Measurements from ENCODE around the gene ATXN3.
A peak's percentile ranks its signal among the peaks of the same experiment; 100 is the strongest.
"Not testable (repeated sequence)": the region's sequence is repeated elsewhere in the genome, so short reads cannot be mapped to it uniquely, and the experiment has no call there.

The ATXN3 gene

DNA sequence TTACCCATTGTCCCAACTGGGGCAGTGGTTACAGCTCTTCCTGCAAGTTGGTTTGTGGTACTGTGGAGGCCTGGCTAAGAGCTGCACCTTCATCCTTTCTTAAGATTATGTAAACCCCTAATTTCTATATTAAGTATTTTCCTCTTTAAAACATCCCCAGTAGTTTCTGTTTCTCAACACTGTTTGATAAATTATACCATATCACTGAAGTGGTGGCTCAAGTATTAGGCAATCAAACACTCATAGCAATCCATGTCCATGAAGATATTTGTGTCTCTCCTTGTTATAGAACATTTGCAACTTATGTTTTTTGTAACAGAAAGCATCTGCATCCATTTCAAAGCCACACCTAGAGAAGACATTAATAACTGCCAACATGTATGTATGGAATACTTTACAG is 31.8 kb downstream of the ATXN3 start:
- intact Hi-C loops (cut with DNase I; ENCODE audit: low total_unique reads), result no loop called here
- peaks cover 53 to 90% (median 68%) of the 10 kb centered on the region in 3 donors for H3K36me3 ChIP-seq
- H3K27ac ChIP-seq, result no peak overlapping the region
- no peaks in the 10 kb centered on the region for H3K27me3 ChIP-seq
- TF ChIP-seq, protein P1, sequence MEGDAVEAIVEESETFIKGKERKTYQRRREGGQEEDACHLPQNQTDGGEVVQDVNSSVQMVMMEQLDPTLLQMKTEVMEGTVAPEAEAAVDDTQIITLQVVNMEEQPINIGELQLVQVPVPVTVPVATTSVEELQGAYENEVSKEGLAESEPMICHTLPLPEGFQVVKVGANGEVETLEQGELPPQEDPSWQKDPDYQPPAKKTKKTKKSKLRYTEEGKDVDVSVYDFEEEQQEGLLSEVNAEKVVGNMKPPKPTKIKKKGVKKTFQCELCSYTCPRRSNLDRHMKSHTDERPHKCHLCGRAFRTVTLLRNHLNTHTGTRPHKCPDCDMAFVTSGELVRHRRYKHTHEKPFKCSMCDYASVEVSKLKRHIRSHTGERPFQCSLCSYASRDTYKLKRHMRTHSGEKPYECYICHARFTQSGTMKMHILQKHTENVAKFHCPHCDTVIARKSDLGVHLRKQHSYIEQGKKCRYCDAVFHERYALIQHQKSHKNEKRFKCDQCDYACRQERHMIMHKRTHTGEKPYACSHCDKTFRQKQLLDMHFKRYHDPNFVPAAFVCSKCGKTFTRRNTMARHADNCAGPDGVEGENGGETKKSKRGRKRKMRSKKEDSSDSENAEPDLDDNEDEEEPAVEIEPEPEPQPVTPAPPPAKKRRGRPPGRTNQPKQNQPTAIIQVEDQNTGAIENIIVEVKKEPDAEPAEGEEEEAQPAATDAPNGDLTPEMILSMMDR (IDR thresholded peaks at IDR 0.05), result no peak
- no peak for DNase-seq
- no peaks in the 10 kb centered on the region for H3K9me3 ChIP-seq
- no peaks in the 10 kb centered on the region for H3K4me1 ChIP-seq
- H3K4me3 ChIP-seq, result no peak overlapping the region

DNA sequence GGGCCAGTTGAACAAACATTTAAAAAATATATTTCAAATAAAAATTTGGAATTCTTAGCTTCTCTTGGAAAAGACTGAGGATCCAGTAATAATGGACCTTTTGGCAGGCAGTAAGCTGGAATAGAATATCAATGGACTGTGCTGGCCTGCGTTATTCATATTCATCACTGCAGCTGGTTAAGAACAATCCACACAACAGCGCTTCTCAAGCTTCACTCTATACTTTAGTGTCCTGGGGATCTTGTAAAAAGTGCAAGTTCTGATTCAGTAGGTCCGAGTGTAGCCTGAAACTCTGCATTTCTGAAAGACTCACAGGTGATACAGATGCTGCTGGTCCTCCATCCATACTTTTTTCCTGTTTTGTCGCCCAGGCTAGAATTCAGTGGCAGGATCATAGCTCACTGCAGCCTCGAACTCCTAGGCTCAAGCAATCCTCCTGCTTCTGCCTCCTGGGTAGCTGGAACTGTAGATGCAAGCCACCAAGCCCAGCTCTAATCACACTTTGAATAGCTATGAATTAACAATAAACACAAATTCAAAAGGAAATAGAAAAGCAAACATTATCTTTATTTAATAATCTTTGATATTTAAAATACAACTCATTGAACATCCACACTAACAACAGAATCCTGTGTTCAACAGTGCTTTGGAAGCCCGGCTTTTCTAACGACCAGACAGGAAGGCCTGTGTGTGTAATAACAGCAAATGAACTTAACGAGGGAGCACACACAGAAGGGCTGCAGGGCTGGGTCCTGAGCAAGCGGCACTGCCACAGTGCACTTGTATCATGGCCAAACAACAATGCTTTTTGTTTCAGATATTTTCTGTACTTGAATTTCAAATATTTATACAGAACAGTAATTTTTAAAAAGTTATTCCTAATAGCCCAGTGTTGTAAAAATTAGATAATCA is 48.1 kb downstream of the ATXN3 start:
- H3K4me3 ChIP-seq, result no peak overlapping the region
- H3K27ac ChIP-seq, result no peak overlapping the region
- H3K4me1 ChIP-seq, result no peaks in the 10 kb centered on the region
- H3K36me3 ChIP-seq, result peaks cover 5 to 29% (median 26%) of the 10 kb centered on the region in 3 donors
- DNase-seq, result no peak
- intact Hi-C loops (cut with DNase I; ENCODE audit: low total_unique reads), result no loop called here
- H3K9me3 ChIP-seq, result no peaks in the 10 kb centered on the region
- H3K27me3 ChIP-seq, result no peaks in the 10 kb centered on the region
- TF ChIP-seq, protein P1 (IDR thresholded peaks at IDR 0.05), result no peak

DNA sequence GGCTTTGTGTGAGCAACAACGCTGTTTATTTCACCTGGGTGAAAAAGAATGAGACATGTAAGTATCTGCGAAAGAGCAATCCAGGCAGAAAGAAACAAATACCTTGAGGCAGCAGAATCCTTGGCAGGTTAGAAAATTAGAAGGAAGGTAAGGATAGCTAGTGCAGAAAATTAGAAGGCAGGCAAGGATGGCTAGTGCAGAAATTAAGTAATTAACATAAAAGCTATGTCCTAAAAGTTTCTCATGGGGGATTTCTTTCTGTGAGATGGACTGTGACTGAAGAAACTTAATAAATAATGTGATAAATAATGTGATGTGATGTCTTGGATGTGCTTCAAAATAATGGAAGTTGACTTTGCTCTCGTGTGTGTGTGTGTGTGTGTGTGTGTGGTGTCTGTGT is 56.6 kb downstream of the ATXN3 start:
- H3K4me1 ChIP-seq, result no peaks in the 10 kb centered on the region
- no peak overlapping the region for H3K27ac ChIP-seq
- no peaks in the 10 kb centered on the region for H3K27me3 ChIP-seq
- H3K9me3 ChIP-seq, result no peaks in the 10 kb centered on the region
- intact Hi-C loops (cut with DNase I; ENCODE audit: low total_unique reads), result loop anchor here (10.0 kb wide), 1 partner anchor 55 kb away; the partner anchor contains the start of gene ATXN3
- no peak for DNase-seq
- H3K36me3 ChIP-seq, result peaks cover 18 to 47% (median 28%) of the 10 kb centered on the region in 3 donors
- TF ChIP-seq, protein P1 (IDR thresholded peaks at IDR 0.05), result no peak
- H3K4me3 ChIP-seq, result no peak overlapping the region

DNA sequence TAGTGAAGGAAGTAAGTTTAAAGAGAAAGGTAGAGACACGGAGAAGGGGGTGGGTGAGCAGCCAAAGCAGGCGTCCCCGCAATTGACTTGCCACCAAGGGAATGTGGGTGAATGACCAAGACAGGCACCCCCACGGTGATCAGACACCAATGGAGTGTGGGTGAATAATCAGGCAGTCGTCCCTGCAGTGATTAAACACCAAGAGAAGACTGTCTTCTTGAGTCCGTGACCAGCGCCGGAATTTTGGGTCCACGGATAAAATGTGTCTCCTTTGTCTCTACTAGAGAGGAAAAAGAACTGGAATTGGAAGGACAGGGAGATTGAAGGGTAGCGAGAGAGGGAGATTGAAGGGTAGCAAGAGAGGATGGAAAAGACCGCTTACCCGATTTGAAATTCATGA is 57.2 kb downstream of the ATXN3 start:
- DNase-seq, H3K4me3 ChIP-seq, H3K9me3 ChIP-seq, H3K4me1 ChIP-seq, H3K27ac ChIP-seq, H3K27me3 ChIP-seq: not testable (repeated sequence)
- peaks cover 22 to 53% (median 31%) of the 10 kb centered on the region in 3 donors for H3K36me3 ChIP-seq
- intact Hi-C loops (cut with DNase I; ENCODE audit: low total_unique reads), result loop anchor here (10.0 kb wide), 1 partner anchor 56 kb away; the partner anchor contains the start of gene ATXN3

DNA sequence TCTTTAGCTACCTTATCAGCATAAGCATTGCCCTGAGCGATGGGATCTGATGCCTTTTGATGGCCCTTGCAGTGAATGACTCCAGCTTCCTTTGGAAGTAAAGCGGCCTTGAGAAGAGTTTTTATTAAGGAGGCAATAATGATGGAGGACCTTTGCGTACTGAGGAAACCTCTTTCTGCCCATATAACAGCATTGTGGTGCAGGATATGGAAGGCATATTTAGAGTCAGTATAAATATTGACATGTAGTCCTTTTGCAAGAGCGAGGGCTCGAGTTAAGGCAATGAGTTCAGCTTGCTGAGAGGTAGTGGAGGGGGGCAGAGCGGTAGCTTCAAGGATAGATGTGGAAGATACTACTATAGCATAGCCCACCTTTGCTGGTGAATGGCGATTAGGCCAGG is 60.5 kb downstream of the ATXN3 start:
- not testable (repeated sequence) for H3K9me3 ChIP-seq, H3K27me3 ChIP-seq, H3K4me3 ChIP-seq, H3K27ac ChIP-seq, DNase-seq, H3K4me1 ChIP-seq
- intact Hi-C loops (cut with DNase I; ENCODE audit: low total_unique reads), result loop anchor here (10.0 kb wide), 1 partner anchor 59 kb away; the partner anchor contains the start of gene ATXN3
- H3K36me3 ChIP-seq, result peaks cover 22 to 64% (median 39%) of the 10 kb centered on the region in 3 donors

DNA sequence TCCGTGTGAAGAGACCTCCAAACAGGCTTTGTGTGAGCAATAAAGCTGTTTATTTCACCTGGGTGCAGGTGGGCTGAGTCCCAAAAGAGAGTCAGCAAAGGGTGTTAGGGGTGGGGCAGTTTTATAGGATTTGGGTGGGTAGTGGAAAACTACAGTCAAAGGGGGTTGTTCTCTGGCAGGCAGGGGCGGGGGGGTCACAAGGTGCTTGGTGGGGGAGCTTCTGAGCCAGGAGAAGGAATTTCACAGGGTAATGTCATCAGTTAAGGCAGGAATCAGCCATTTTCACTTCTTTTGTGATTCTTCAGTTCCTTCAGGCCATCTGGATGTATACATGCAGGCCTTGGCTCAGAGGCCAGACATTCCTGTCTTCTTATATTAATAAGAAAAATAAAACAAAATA is 64.6 kb downstream of the ATXN3 start:
- H3K27ac ChIP-seq, H3K9me3 ChIP-seq, DNase-seq, H3K27me3 ChIP-seq, H3K4me3 ChIP-seq: not testable (repeated sequence)
- H3K4me1 ChIP-seq, result peaks cover 0 to 35% (median 19%) of the 10 kb centered on the region in 4 donors
- H3K36me3 ChIP-seq, result peaks cover 9 to 37% (median 27%) of the 10 kb centered on the region in 3 donors
- intact Hi-C loops (cut with DNase I; ENCODE audit: low total_unique reads), result loop anchor here (10.0 kb wide), 1 partner anchor 63 kb away; the partner anchor contains the start of gene ATXN3

DNA sequence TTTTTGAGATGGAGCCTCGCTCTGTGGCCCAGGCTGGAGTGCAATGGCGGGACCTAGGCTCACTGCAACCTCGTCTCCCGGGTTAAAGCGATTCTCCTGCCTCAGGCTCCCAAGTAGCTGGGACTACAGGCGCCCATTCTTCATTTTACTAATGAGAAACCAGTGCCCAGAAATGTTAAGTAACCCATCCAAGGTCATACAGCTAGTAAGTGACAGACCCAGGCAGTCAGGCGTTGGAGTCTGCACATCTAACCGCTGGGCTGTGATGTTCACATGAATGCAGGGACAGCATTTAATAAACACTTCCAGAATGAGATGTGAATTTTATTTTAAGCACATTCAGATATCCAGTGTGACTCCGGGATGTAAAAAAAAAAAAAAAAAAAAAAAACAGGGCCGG is 65.2 kb downstream of the ATXN3 start:
- TF ChIP-seq, protein P1 (IDR thresholded peaks at IDR 0.05), result no peak
- Histone ChIP-seq H3K27ac (peak overlapping the region; percentile 94 to 100), H3K36me3 (peaks cover 9 to 31% (median 22%) of the 10 kb centered on the region in 3 donors), H3K4me1 (peaks cover 0 to 40% (median 24%) of the 10 kb centered on the region in 4 donors), H3K9me3 (no peaks in the 10 kb centered on the region), H3K4me3 (peak overlapping the region; percentile 80 to 93), H3K27me3 (no peaks in the 10 kb centered on the region)
- intact Hi-C loops (cut with DNase I; ENCODE audit: low total_unique reads), result loop anchor here (10.0 kb wide), 1 partner anchor 64 kb away; the partner anchor contains the start of gene ATXN3
- DNase-seq, result no peak

Measured in tibial artery (tissue), 4 donors.